GM19025 (cell line): ENCODE measurements around the gene PALLD.
A peak's percentile ranks its signal among the peaks of the same experiment; 100 is the strongest.
"Not testable (repeated sequence)": the region's sequence is repeated elsewhere in the genome, so short reads cannot be mapped to it uniquely, and the experiment has no call there.

Experiments
- ATAC-seq: cut with Tn5 transposase; IDR thresholded peaks from one replicate; pipeline ENCODE4 v1.9.1; 2021; ENCODE audit warnings: mild to moderate bottlenecking, low read depth, moderate library complexity; ENCODE audit not compliant: unreplicated experiment

PALLD gene

GRCh38 chr4:168907119-168907698, 410.4 kb downstream of the PALLD start:
- no peak for ATAC-seq

- no peak for ATAC-seq
These were observed 411.2 kb downstream of the PALLD start for GRCh38 chr4:168908093-168908492.

GRCh38 chr4:168908851-168909273, 412.0 kb downstream of the PALLD start:
- no peak for ATAC-seq

- ATAC-seq = no peak
These were observed 417.2 kb downstream of the PALLD start for GRCh38 chr4:168914095-168914494.

- no peak for ATAC-seq
These were observed 420.4 kb downstream of the PALLD start for GRCh38 chr4:168917138-168917779.

GRCh38 chr4:168919706-168920324, 423.0 kb downstream of the PALLD start:
- no peak for ATAC-seq

GRCh38 chr4:168920441-168921065, 423.7 kb downstream of the PALLD start:
- ATAC-seq = no peak

GRCh38 chr4:168923526-168924194, 426.8 kb downstream of the PALLD start:
- ATAC-seq = peak; percentile 63

GRCh38 chr4:168924667-168925066, 427.8 kb downstream of the PALLD start:
- ATAC-seq = no peak

- no peak for ATAC-seq
These were observed 429.1 kb downstream of the PALLD start for GRCh38 chr4:168925789-168926490.

- ATAC-seq = no peak
These were observed 431.5 kb downstream of the PALLD start for GRCh38 chr4:168928346-168928745.

GRCh38 chr4:168928875-168929274, 432.0 kb downstream of the PALLD start:
- no peak for ATAC-seq

- no peak for ATAC-seq
These were observed 433.8 kb downstream of the PALLD start for GRCh38 chr4:168930413-168931196.

- ATAC-seq = no peak
These were observed 434.4 kb downstream of the PALLD start for GRCh38 chr4:168931215-168931650.

GRCh38 chr4:168932138-168932537, 435.3 kb downstream of the PALLD start:
- no peak for ATAC-seq

GRCh38 chr4:168933423-168933822, 436.6 kb downstream of the PALLD start:
- ATAC-seq = no peak

GRCh38 chr4:168937473-168937872, 440.6 kb downstream of the PALLD start:
- not testable (repeated sequence) for ATAC-seq

- no peak for ATAC-seq
These were observed 446.1 kb downstream of the PALLD start for GRCh38 chr4:168942985-168943384.

- ATAC-seq = no peak
These were observed 448.4 kb downstream of the PALLD start for GRCh38 chr4:168945291-168945690.
